Panc1 (cell line): Measurements from ENCODE around the gene S100A6. TPM values are rescaled to one million over a fixed set of nuclear protein-coding genes. Genes with fewer than 3 reads are reported as not detected.
A peak's percentile ranks its signal among the peaks of the same experiment; 100 is the strongest.

Experiments used
- ATAC-seq: fragments of 200-7000 bp; cut with Tn5 transposase; 2 replicates; pipeline ENCODE4 v1.9.1; 2020; ENCODE audit warnings: mild to moderate bottlenecking, moderate library complexity
- BruUV-seq: library from RNA; stranded (reverse); fragments of 400-500 nt; replicated peaks from 2 replicates; lab custom pipeline; 2021; lab: Mats Ljungman, UMichigan
- CTCF ChIA-PET: fragments of 300-600 bp; sonication (Branson Sonifier 250); formaldehyde crosslinking; loops from one replicate; lab custom pipeline; 2022; ENCODE audit warnings: antibody characterized with exemption; lab: Charles Lee
- POLR2A ChIA-PET: fragments of 300-600 bp; sonication (Branson Sonifier 250); formaldehyde crosslinking; loops from one replicate; lab custom pipeline; 2022; ENCODE audit warnings: antibody characterized with exemption; lab: Charles Lee
- DNase-seq: peaks from one replicate; pipeline ENCODE4 v3.0.0-alpha.2; 2010; ENCODE audit warnings: low read depth, low spot score
- H3K27ac ChIP-seq: 2 replicates; pipeline ENCODE4 v1.5.1; 2011; ENCODE audit warnings: mild to moderate bottlenecking, low read length, inconsistent platforms
- H3K27me3 ChIP-seq: fragments of 200-500 bp; sonication (Bioruptor generic); 2 replicates; pipeline ENCODE4 v1.6.0; 2014; ENCODE audit warnings: low read length, inconsistent platforms; ENCODE audit not compliant: control insufficient read depth, insufficient read depth
- H3K36me3 ChIP-seq: fragments of 200-500 bp; sonication (Bioruptor generic); 2 replicates; pipeline ENCODE4 v1.5.1; 2014; ENCODE audit warnings: inconsistent platforms, mild to moderate bottlenecking, low read length, moderate library complexity; ENCODE audit not compliant: control insufficient read depth, insufficient read depth
- H3K4me1 ChIP-seq: 2 replicates; pipeline ENCODE4 v1.5.1; 2011; ENCODE audit warnings: inconsistent platforms, mild to moderate bottlenecking, low read length, moderate library complexity; ENCODE audit not compliant: control insufficient read depth, insufficient read depth
- H3K4me3 ChIP-seq, 2 experiments: 2 replicates each; pipeline ENCODE4 v1.5.1; 2011 to 2012; ENCODE audit warnings: low read depth in 2 of 2, low read length in 2 of 2, mild to moderate bottlenecking in 2 of 2, inconsistent platforms in 1 of 2, moderate library complexity in 1 of 2
- H3K9me3 ChIP-seq: fragments of 200-500 bp; sonication (Bioruptor generic); 2 replicates; pipeline ENCODE4 v1.5.1; 2014; ENCODE audit warnings: low read depth, mild to moderate bottlenecking, inconsistent platforms, low read length, moderate library complexity; ENCODE audit not compliant: control insufficient read depth, insufficient read depth
- CTCF ChIP-seq: fragments of 450-650 bp; IDR thresholded peaks from 2 replicates; pipeline ENCODE4 v1.5.1; 2017; ENCODE audit warnings: mild to moderate bottlenecking
- POLR2AphosphoS5 ChIP-seq: IDR thresholded peaks from 2 replicates; pipeline ENCODE4 v1.6.1; 2012; ENCODE audit warnings: mild to moderate bottlenecking, low read depth, low read length, moderate library complexity
- REST ChIP-seq, 2 experiments: IDR thresholded peaks; 2 replicates each; pipeline ENCODE4 v1.6.1; 2011 to 2012; ENCODE audit warnings: low read depth in 2 of 2, control low read depth in 1 of 2, low read length in 1 of 2, mild to moderate bottlenecking in 1 of 2, moderate library complexity in 1 of 2; ENCODE audit not compliant: insufficient read depth in 1 of 2
- SIN3A ChIP-seq: IDR thresholded peaks from 2 replicates; pipeline ENCODE4 v1.6.1; 2012; ENCODE audit warnings: low read depth, mild to moderate bottlenecking, low read length, moderate library complexity, borderline replicate concordance; ENCODE audit not compliant: insufficient read depth
- TCF7L2 ChIP-seq: IDR thresholded peaks from 2 replicates; pipeline ENCODE4 v1.6.1; 2011; ENCODE audit warnings: mild to moderate bottlenecking, low read depth, low read length, inconsistent platforms
- in situ Hi-C: cut with HindIII; loops from 2 replicates; pipeline ENCODE4 v1.10.0; 2016; ENCODE audit warnings: low sequenced_read_pairs, low pct_unique_long_range_greater_than_20kb
- intact Hi-C: fragments of 100-400 bp; cut with micrococcal nuclease; formaldehyde crosslinking; loops from one replicate; pipeline ENCODE4 v1.10.0; 2022; ENCODE audit not compliant: unreplicated experiment
- total RNA-seq: library from RNA; stranded (reverse); gene quantifications from one replicate; pipeline ENCODE4 v1.2.1, GENCODE V29; 2021; ENCODE audit not compliant: unreplicated experiment

The S100A6 gene
- total RNA-seq, 1 experiment from 2014 or later: 1,986 TPM

GRCh38 chr1:153490272-153491051, 45.3 kb downstream of the S100A6 start:
- Histone ChIP-seq H3K36me3 (no peaks in the 10 kb centered on the region), H3K4me1 (peaks cover 15% of the 10 kb centered on the region), H3K9me3 (no peaks in the 10 kb centered on the region), H3K4me3 (peak overlapping the region in 1 of 2 experiments; percentile 12; a peak in 1 of 4 replicates), H3K27me3 (no peaks in the 10 kb centered on the region), H3K27ac (peak overlapping the region; percentile 52)
- peak; percentile 93 for DNase-seq
- ChIA-PET CTCF (interaction anchor here (1.0 to 1.1 kb wide), 2 partner anchors 135 to 137 kb away, joined by 3 to 4 read pairs; no protein-coding TSS in a partner anchor), POLR2A (no interaction called here)
- no peak for TF ChIP-seq TCF7L2
- TF ChIP-seq SIN3A: no peak
- TF ChIP-seq REST (IDR thresholded peaks at IDR 0.05; ENCODE audit: insufficient read depth in 1 of 2, low read depth in 2 of 2, low read length in 1 of 2): no peak
- no peak for TF ChIP-seq POLR2AphosphoS5
- TF ChIP-seq CTCF: no peak
- no TSS peak for BruUV-seq
- intact Hi-C loops: loop anchor here (10.0 kb wide), 1 partner anchor 86 kb away; no protein-coding TSS in a partner anchor
- in situ Hi-C loops: loop anchor here (10.0 kb wide), 1 partner anchor 136 kb away; the partner anchor contains the start of gene S100A9
- ATAC-seq: peak; percentile 89

GRCh38 chr1:153488731-153489130, 47.1 kb downstream of the S100A6 start:
- H3K4me3 ChIP-seq: no peak overlapping the region
- no peaks in the 10 kb centered on the region for H3K36me3 ChIP-seq
- no peaks in the 10 kb centered on the region for H3K27me3 ChIP-seq
- in situ Hi-C loops (no loop called here), intact Hi-C loops (no loop called here)
- H3K9me3 ChIP-seq: no peaks in the 10 kb centered on the region
- peaks cover 11% of the 10 kb centered on the region for H3K4me1 ChIP-seq
- H3K27ac ChIP-seq: no peak overlapping the region; the same call in 1 of the 2 replicates
- TF ChIP-seq POLR2AphosphoS5: no peak
- TF ChIP-seq TCF7L2: no peak
- TF ChIP-seq SIN3A: no peak
- no peak for TF ChIP-seq REST (IDR thresholded peaks at IDR 0.05; ENCODE audit: insufficient read depth in 1 of 2, low read depth in 2 of 2, low read length in 1 of 2)
- TF ChIP-seq CTCF: no peak
- POLR2A ChIA-PET: interaction anchor here (0.6 kb wide), 1 partner anchor 45 kb away, joined by 5 read pairs; no protein-coding TSS in a partner anchor
- no peak for DNase-seq
- no TSS peak for BruUV-seq
- ATAC-seq: no peak
- CTCF ChIA-PET: interaction anchor here (1.0 kb wide), 1 partner anchor 135 kb away, joined by 5 read pairs; no protein-coding TSS in a partner anchor
